Stomach (tissue), 4 donors: ENCODE measurements around the gene SCML2.

Experiments
- CTCF ChIP-seq, 7 experiments: fragments of 450-650 bp in 4 of 7; fragments of 200-600 bp in 3 of 7; sonication (generic) in 3 of 7; IDR thresholded peaks; one replicate each; pipeline ENCODE4 v1.5.1; 2016 to 2019; ENCODE audit warnings: antibody characterized with exemption in 7 of 7, control low read depth in 2 of 7, mild to moderate bottlenecking in 1 of 7
- EP300 ChIP-seq: sonication (generic); formaldehyde crosslinking; IDR thresholded peaks from one replicate; pipeline ENCODE4 v1.6.1; 2017; ENCODE audit warnings: antibody characterized with exemption
- POLR2A ChIP-seq, 4 donors: fragments of 450-650 bp; IDR thresholded peaks; one replicate each; pipeline ENCODE4 v1.6.1; 2016; ENCODE audit warnings: antibody characterized with exemption in 4 of 4, control low read depth in 2 of 4, mild to moderate bottlenecking in 1 of 4, moderate library complexity in 1 of 4
- POLR2AphosphoS5 ChIP-seq, 3 donors: sonication (generic); formaldehyde crosslinking; IDR thresholded peaks; one replicate each; pipeline ENCODE4 v1.6.1; 2016; ENCODE audit warnings: antibody characterized with exemption in 3 of 3

GRCh38 chrX:18288716-18289115 lies 65.8 kb downstream of the SCML2 start:
- no peak for TF ChIP-seq CTCF (IDR thresholded peaks at IDR 0.05)
- TF ChIP-seq EP300: no peak
- no peak for TF ChIP-seq POLR2AphosphoS5 (IDR thresholded peaks at IDR 0.05)
- no peak for TF ChIP-seq POLR2A (IDR thresholded peaks at IDR 0.05)
